Fibroblast of skin of right quadriceps (primary cell): ENCODE measurements around the gene TMEM33.

ENCODE experiments used
- DNase-seq: peaks from one replicate; pipeline ENCODE4 v3.0.0-alpha.2; 2013

TMEM33 gene

GRCh38 chr4:41940834-41941233 lies 5.6 kb downstream of the TMEM33 start:
- no peak for DNase-seq

GRCh38 chr4:41943506-41943905 lies 8.3 kb downstream of the TMEM33 start:
- no peak for DNase-seq

GRCh38 chr4:41944089-41944488 lies 8.9 kb downstream of the TMEM33 start:
- DNase-seq, result no peak

GRCh38 chr4:41949531-41949930 lies 14.3 kb downstream of the TMEM33 start:
- DNase-seq, result no peak

GRCh38 chr4:41957634-41958033 lies 22.4 kb downstream of the TMEM33 start:
- DNase-seq, result peak; percentile 25

GRCh38 chr4:41963105-41963504 lies 27.9 kb downstream of the TMEM33 start:
- peak; percentile 10 for DNase-seq

- DNase-seq, result no peak
Measured at GRCh38 chr4:41964401-41964800, 29.2 kb downstream of the TMEM33 start.

- no peak for DNase-seq
Measured at GRCh38 chr4:41967392-41967791, 32.2 kb downstream of the TMEM33 start.

- no peak for DNase-seq
Measured at GRCh38 chr4:41969671-41970070, 34.4 kb downstream of the TMEM33 start.

- DNase-seq, result no peak
Measured at GRCh38 chr4:41975341-41975740, 40.1 kb downstream of the TMEM33 start.

GRCh38 chr4:41976775-41977516 lies 41.7 kb downstream of the TMEM33 start:
- no peak for DNase-seq

- peak; percentile 71 for DNase-seq
Measured at GRCh38 chr4:41977709-41978108, 42.5 kb downstream of the TMEM33 start.

- no peak for DNase-seq
Measured at GRCh38 chr4:41981456-41981855, 46.2 kb downstream of the TMEM33 start, which contains the start of gene DCAF4L1. DCAF4L1 (plus strand) TSS chr4:41981756; CDS start chr4:41981793, 37 bp downstream.

GRCh38 chr4:41982716-41983115 lies 47.5 kb downstream of the TMEM33 start:
- no peak for DNase-seq

- DNase-seq, result no peak
Measured at GRCh38 chr4:41985151-41985550, 49.9 kb downstream of the TMEM33 start.

- DNase-seq, result peak; percentile 1
Measured at GRCh38 chr4:41989994-41990364, 54.8 kb downstream of the TMEM33 start.

GRCh38 chr4:41990365-41991111 lies 55.3 kb downstream of the TMEM33 start, which contains the start of gene SLC30A9:
SLC30A9 (plus strand) TSS chr4:41990530; CDS start chr4:41990652, 122 bp downstream.
- peak; percentile 93 for DNase-seq

GRCh38 chr4:41991916-41992767 lies 56.9 kb downstream of the TMEM33 start:
- DNase-seq, result peak; percentile 1

GRCh38 chr4:41992967-41993857 lies 58.0 kb downstream of the TMEM33 start:
- no peak for DNase-seq

GRCh38 chr4:41994461-41994985 lies 59.3 kb downstream of the TMEM33 start:
- no peak for DNase-seq

- DNase-seq, result no peak
Measured at GRCh38 chr4:41998019-41998418, 62.8 kb downstream of the TMEM33 start.

- no peak for DNase-seq
Measured at GRCh38 chr4:41999321-41999720, 64.1 kb downstream of the TMEM33 start.
